Activated CD8-positive, alpha-beta T cell treated with anti-CD3 and anti-CD28 coated beads, Interleukin-2, amount 10 ng/mL, durations not matched to agents 7 days and 5 days (primary cell): ENCODE measurements around the gene CD4. TPM values are rescaled to one million over a fixed set of nuclear protein-coding genes. Genes with fewer than 3 reads are reported as not detected.

ENCODE experiments used
- ATAC-seq: fragments of 150-1000 bp; cut with Tn5 transposase; one replicate; pipeline ENCODE4 v1.10.0; 2021; ENCODE audit warnings: moderate library complexity
- CTCF ChIA-PET: fragments of 350-600 bp; sonication (Branson Sonifier 250); formaldehyde crosslinking; loops from one replicate; lab custom pipeline; 2021; ENCODE audit warnings: antibody characterized with exemption; lab: Charles Lee
- POLR2A ChIA-PET: fragments of 350-600 bp; sonication (Branson Sonifier 250); formaldehyde crosslinking; loops from one replicate; lab custom pipeline; 2021; ENCODE audit warnings: antibody characterized with exemption; lab: Charles Lee
- DNase-seq: peaks from one replicate; pipeline ENCODE4 v3.0.0-alpha.2; 2020
- H3K27ac Mint-ChIP-seq: one replicate; pipeline ENCODE4 v1.8.0; 2021; ENCODE audit warnings: mild to moderate bottlenecking, mixed read lengths
- H3K27me3 Mint-ChIP-seq: one replicate; pipeline ENCODE4 v1.8.0; 2021; ENCODE audit warnings: low read depth, mixed read lengths
- H3K36me3 Mint-ChIP-seq: one replicate; pipeline ENCODE4 v1.8.0; 2021; ENCODE audit warnings: low read depth, mixed read lengths
- H3K4me1 Mint-ChIP-seq: one replicate; pipeline ENCODE4 v1.8.0; 2021; ENCODE audit warnings: low read depth, mixed read lengths
- H3K4me3 Mint-ChIP-seq: one replicate; pipeline ENCODE4 v1.8.0; 2021; ENCODE audit warnings: mild to moderate bottlenecking, mixed read lengths
- H3K9me3 Mint-ChIP-seq: one replicate; pipeline ENCODE4 v1.8.0; 2022; ENCODE audit warnings: mixed read lengths; ENCODE audit not compliant: insufficient read depth
- total RNA-seq, 2 experiments: library from RNA; stranded (reverse); gene quantifications; one replicate each; pipeline ENCODE4 v1.2.3, GENCODE V29; 2021

Gene CD4
- total RNA-seq, 2 experiments from 2014 or later, result 0.90 to 1.6 TPM

GRCh38 chr12:6824085-6824775 is 34.9 kb downstream of the CD4 start:
- ChIA-PET POLR2A (interaction anchor here (1.1 kb wide), 1 partner anchor 101 kb away, joined by 3 read pairs; the partner anchor contains the start of gene COPS7A), CTCF (interaction anchor here (0.9 to 10.3 kb wide), 18 partner anchors 10 to 270 kb away, joined by 3 to 116 read pairs (median 7); partner anchors contain the start of genes CD4, CDCA3, LAG3 and MLF2)
- peaks cover 35% of the 10 kb centered on the region for H3K4me1 Mint-ChIP-seq
- peaks cover 71% of the 10 kb centered on the region for H3K27me3 Mint-ChIP-seq
- H3K36me3 Mint-ChIP-seq, result no peaks in the 10 kb centered on the region
- H3K9me3 Mint-ChIP-seq, result no peaks in the 10 kb centered on the region
- ATAC-seq (no peak), DNase-seq (no peak)
- no peak overlapping the region for H3K4me3 Mint-ChIP-seq
- H3K27ac Mint-ChIP-seq, result no peak overlapping the region

- no peak overlapping the region for H3K4me3 Mint-ChIP-seq
- H3K27ac Mint-ChIP-seq, result no peak overlapping the region
- CTCF ChIA-PET, result interaction anchor here (0.6 to 10.3 kb wide), 21 partner anchors 10 to 271 kb away, joined by 3 to 116 read pairs (median 5); partner anchors contain the start of genes CD4, CDCA3, LAG3 and MLF2
- no peak for DNase-seq
- H3K27me3 Mint-ChIP-seq, result peaks cover 74% of the 10 kb centered on the region
- no peaks in the 10 kb centered on the region for H3K9me3 Mint-ChIP-seq
- POLR2A ChIA-PET, result interaction anchor here (1.1 kb wide), 1 partner anchor 102 kb away, joined by 3 read pairs; the partner anchor contains the start of gene COPS7A
- H3K4me1 Mint-ChIP-seq, result peaks cover 39% of the 10 kb centered on the region
- H3K36me3 Mint-ChIP-seq, result no peaks in the 10 kb centered on the region
- ATAC-seq, result no peak
Measured at GRCh38 chr12:6824901-6825381, 35.6 kb downstream of the CD4 start.

- no peak overlapping the region for H3K4me3 Mint-ChIP-seq
- H3K4me1 Mint-ChIP-seq, result peaks cover 38% of the 10 kb centered on the region
- no peaks in the 10 kb centered on the region for H3K36me3 Mint-ChIP-seq
- H3K9me3 Mint-ChIP-seq, result no peaks in the 10 kb centered on the region
- no peak overlapping the region for H3K27ac Mint-ChIP-seq
- DNase-seq (peak; percentile 87), ATAC-seq (peak; percentile 69)
- CTCF ChIA-PET, result interaction anchor here (0.6 to 10.3 kb wide), 26 partner anchors 9 to 271 kb away, joined by 3 to 116 read pairs (median 5); partner anchors contain the start of genes CD4, CDCA3, LAG3 and MLF2
- peaks cover 74% of the 10 kb centered on the region for H3K27me3 Mint-ChIP-seq
- POLR2A ChIA-PET, result interaction anchor here (0.8 kb wide), 1 partner anchor 51 kb away, joined by 3 read pairs; no protein-coding TSS in a partner anchor
Measured at GRCh38 chr12:6825398-6826124, 36.2 kb downstream of the CD4 start.

GRCh38 chr12:6826125-6826733 is 36.9 kb downstream of the CD4 start:
- ATAC-seq, result no peak
- CTCF ChIA-PET, result interaction anchor here (0.8 to 10.3 kb wide), 16 partner anchors 9 to 255 kb away, joined by 3 to 116 read pairs (median 6); partner anchors contain the start of genes CD4, CDCA3, MLF2 and USP5
- POLR2A ChIA-PET, result interaction anchor here (0.8 kb wide), 1 partner anchor 51 kb away, joined by 3 read pairs; no protein-coding TSS in a partner anchor
- Mint-ChIP-seq H3K27ac (no peak overlapping the region), H3K27me3 (peaks cover 73% of the 10 kb centered on the region), H3K36me3 (no peaks in the 10 kb centered on the region), H3K4me1 (peaks cover 31% of the 10 kb centered on the region), H3K9me3 (no peaks in the 10 kb centered on the region), H3K4me3 (no peak overlapping the region)
- no peak for DNase-seq

DNA sequence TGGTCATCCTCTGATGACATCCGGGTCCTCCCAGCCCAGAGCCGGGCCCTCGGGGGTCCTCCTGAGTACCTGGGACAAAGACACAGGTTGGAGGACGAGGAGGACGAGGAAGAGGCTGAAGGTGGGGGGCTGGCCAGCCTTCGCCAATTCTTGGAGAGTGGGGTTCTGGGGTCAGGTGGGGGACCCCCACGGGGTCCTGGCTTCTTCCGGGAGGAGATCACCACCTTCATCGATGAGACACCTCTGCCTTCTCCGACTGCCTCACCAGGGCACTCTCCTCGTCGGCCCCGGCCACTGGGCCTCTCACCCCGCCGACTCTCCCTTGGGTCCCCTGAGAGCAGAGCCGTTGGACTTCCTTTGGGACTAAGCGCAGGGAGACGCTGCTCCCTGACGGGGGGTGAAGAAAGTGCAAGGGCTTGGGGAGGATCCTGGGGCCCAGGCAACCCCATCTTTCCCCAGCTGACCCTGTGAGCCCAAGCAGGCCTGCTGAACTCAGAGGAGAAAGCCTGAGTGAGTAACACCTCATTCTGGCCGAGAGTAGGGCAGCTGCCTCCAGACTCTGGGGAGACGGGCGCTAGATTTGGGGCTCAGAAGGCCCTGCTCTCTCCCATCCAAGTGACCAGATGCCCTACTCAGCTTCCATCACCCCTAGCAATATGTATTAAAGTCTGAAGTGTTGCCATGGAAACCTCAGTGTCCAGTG is 37.6 kb downstream of the CD4 start:
- Mint-ChIP-seq H3K9me3 (no peaks in the 10 kb centered on the region), H3K27me3 (peaks cover 74% of the 10 kb centered on the region), H3K36me3 (no peaks in the 10 kb centered on the region), H3K4me1 (peaks cover 29% of the 10 kb centered on the region), H3K27ac (no peak overlapping the region), H3K4me3 (peak overlapping the region; percentile 37)
- ATAC-seq (no peak), DNase-seq (no peak)
- ChIA-PET POLR2A (no interaction called here), CTCF (interaction anchor here (0.9 to 10.3 kb wide), 13 partner anchors 8 to 74 kb away, joined by 3 to 116 read pairs (median 4); partner anchors contain the start of genes CD4, CDCA3, MLF2 and USP5)

GRCh38 chr12:6827437-6827911 is 38.1 kb downstream of the CD4 start:
- ChIA-PET CTCF (interaction anchor here (0.9 to 10.3 kb wide), 6 partner anchors 8 to 74 kb away, joined by 3 to 116 read pairs (median 4); partner anchors contain the start of gene MLF2), POLR2A (no interaction called here)
- H3K9me3 Mint-ChIP-seq, result no peaks in the 10 kb centered on the region
- DNase-seq, result peak; percentile 56
- H3K4me1 Mint-ChIP-seq, result peaks cover 24% of the 10 kb centered on the region
- peak overlapping the region; percentile 37 for H3K4me3 Mint-ChIP-seq
- no peak for ATAC-seq
- H3K27me3 Mint-ChIP-seq, result peaks cover 68% of the 10 kb centered on the region
- no peaks in the 10 kb centered on the region for H3K36me3 Mint-ChIP-seq
- no peak overlapping the region for H3K27ac Mint-ChIP-seq

- DNase-seq, result no peak
- no peak within 1 kb of the TSS for H3K27ac Mint-ChIP-seq
Measured at GRCh38 chr12:6827982-6828780, 38.9 kb downstream of the CD4 start, which contains the start of gene P3H3. Gene P3H3, plus strand, starts transcription at chr12:6828407. Its CDS starts 34 bp downstream, at chr12:6828441.

GRCh38 chr12:6828781-6829535 is 39.6 kb downstream of the CD4 start:
- POLR2A ChIA-PET, result interaction anchor here (0.7 to 1.6 kb wide), 7 partner anchors 22 to 209 kb away, joined by 3 to 6 read pairs (median 4); partner anchors contain the start of genes C12orf57, CDCA3, PTMS and RNU7-1
- Mint-ChIP-seq H3K4me1 (peaks cover 24% of the 10 kb centered on the region), H3K36me3 (no peaks in the 10 kb centered on the region), H3K9me3 (no peaks in the 10 kb centered on the region), H3K27me3 (peaks cover 57% of the 10 kb centered on the region), H3K4me3 (peak overlapping the region; percentile 66), H3K27ac (no peak overlapping the region)
- DNase-seq (no peak), ATAC-seq (peak; percentile 52)
- CTCF ChIA-PET, result interaction anchor here (0.9 to 10.3 kb wide), 7 partner anchors 37 to 208 kb away, joined by 3 to 116 read pairs (median 3); partner anchors contain the start of genes MLF2 and SPSB2

More at GRCh38 chr12:6827982-6828780, 38.9 kb downstream of the CD4 start, which contains the start of gene P3H3:
- peak; percentile 69 for ATAC-seq
- CTCF ChIA-PET, result interaction anchor here (0.9 to 10.3 kb wide), 11 partner anchors 8 to 207 kb away, joined by 3 to 116 read pairs (median 3); partner anchors contain the start of genes MLF2 and SPSB2
- POLR2A ChIA-PET, result interaction anchor here (0.7 to 1.6 kb wide), 6 partner anchors 23 to 208 kb away, joined by 3 to 6 read pairs (median 4); partner anchors contain the start of genes C12orf57, CDCA3, PTMS and RNU7-1
- H3K36me3 Mint-ChIP-seq, result no peaks in the 10 kb centered on the region
- H3K4me1 Mint-ChIP-seq, result peaks cover 24% of the 10 kb centered on the region
- H3K4me3 Mint-ChIP-seq, result peak within 1 kb of the TSS; percentile 66
- H3K27me3 Mint-ChIP-seq, result peaks cover 62% of the 10 kb centered on the region
- no peaks in the 10 kb centered on the region for H3K9me3 Mint-ChIP-seq
